Chondrocyte (in vitro differentiated cells): ENCODE results near the gene TNIK. TPM values are rescaled to one million over a fixed set of nuclear protein-coding genes. Genes with fewer than 3 reads are reported as not detected.

Source experiments
- DNase-seq: peaks from one replicate; pipeline ENCODE4 v3.0.0; 2021; ENCODE audit warnings: mixed read lengths, low spot score
- H3K27ac Mint-ChIP-seq: one replicate; pipeline ENCODE4 v1.8.0; 2021; ENCODE audit warnings: mild to moderate bottlenecking, moderate library complexity, mixed read lengths; ENCODE audit not compliant: unreplicated experiment
- H3K27me3 Mint-ChIP-seq: 2 replicates; pipeline ENCODE4 v1.8.0; 2021; ENCODE audit warnings: low read depth, mixed read lengths
- H3K36me3 Mint-ChIP-seq: 2 replicates; pipeline ENCODE4 v1.8.0; 2021; ENCODE audit warnings: low read depth, mixed read lengths
- H3K4me1 Mint-ChIP-seq: 2 replicates; pipeline ENCODE4 v1.8.0; 2021; ENCODE audit warnings: low read depth, mild to moderate bottlenecking, mixed read lengths
- H3K4me3 Mint-ChIP-seq: one replicate; pipeline ENCODE4 v1.8.0; 2021; ENCODE audit warnings: mild to moderate bottlenecking, moderate library complexity, mixed read lengths; ENCODE audit not compliant: unreplicated experiment
- H3K9me3 Mint-ChIP-seq: 2 replicates; pipeline ENCODE4 v1.8.0; 2021; ENCODE audit warnings: low read depth, mixed read lengths
- CTCF ChIP-seq: fragments of 200-600 bp; sonication (generic); IDR thresholded peaks from 2 replicates; pipeline ENCODE4 v1.5.0; 2021; ENCODE audit warnings: antibody characterized with exemption, mild to moderate bottlenecking, moderate library complexity
- total RNA-seq: library from RNA; stranded (reverse); gene quantifications from 3 replicates; pipeline ENCODE4 v1.2.1, GENCODE V29; 2021

The TNIK gene
- total RNA-seq, 1 donor from 2014 or later = 17.5 TPM

- DNase-seq = no peak
- Mint-ChIP-seq H3K4me3 (no peak overlapping the region), H3K27ac (no peak overlapping the region), H3K36me3 (no peaks in the 10 kb centered on the region), H3K27me3 (no peaks in the 10 kb centered on the region), H3K9me3 (no peaks in the 10 kb centered on the region), H3K4me1 (peaks cover 18% of the 10 kb centered on the region)
- TF ChIP-seq CTCF = no peak
Observed at GRCh38 chr3:171446801-171447578, 13.2 kb downstream of the TNIK start.

GRCh38 chr3:171446301-171446700 is 13.9 kb downstream of the TNIK start:
- Mint-ChIP-seq H3K4me1 (peaks cover 25% of the 10 kb centered on the region), H3K27me3 (no peaks in the 10 kb centered on the region), H3K36me3 (no peaks in the 10 kb centered on the region), H3K4me3 (no peak overlapping the region), H3K27ac (no peak overlapping the region), H3K9me3 (no peaks in the 10 kb centered on the region)
- no peak for TF ChIP-seq CTCF
- DNase-seq = no peak

GRCh38 chr3:171445620-171446204 is 14.5 kb downstream of the TNIK start:
- no peak for TF ChIP-seq CTCF
- H3K27me3 Mint-ChIP-seq = no peaks in the 10 kb centered on the region
- peaks cover 28% of the 10 kb centered on the region for H3K4me1 Mint-ChIP-seq
- H3K36me3 Mint-ChIP-seq = no peaks in the 10 kb centered on the region
- no peak overlapping the region for H3K27ac Mint-ChIP-seq
- no peaks in the 10 kb centered on the region for H3K9me3 Mint-ChIP-seq
- no peak overlapping the region for H3K4me3 Mint-ChIP-seq
- no peak for DNase-seq

GRCh38 chr3:171444001-171444690 is 16.1 kb downstream of the TNIK start:
- Mint-ChIP-seq H3K27ac (no peak overlapping the region), H3K4me3 (no peak overlapping the region), H3K36me3 (no peaks in the 10 kb centered on the region), H3K9me3 (no peaks in the 10 kb centered on the region), H3K4me1 (peaks cover 28% of the 10 kb centered on the region), H3K27me3 (no peaks in the 10 kb centered on the region)
- no peak for DNase-seq
- TF ChIP-seq CTCF = no peak

- Mint-ChIP-seq H3K9me3 (no peaks in the 10 kb centered on the region), H3K27ac (no peak overlapping the region), H3K36me3 (no peaks in the 10 kb centered on the region), H3K27me3 (no peaks in the 10 kb centered on the region), H3K4me3 (no peak overlapping the region), H3K4me1 (peaks cover 28% of the 10 kb centered on the region)
- no peak for TF ChIP-seq CTCF
- DNase-seq = no peak
Observed at GRCh38 chr3:171443211-171443957, 16.8 kb downstream of the TNIK start.
